Measurements from ENCODE around the gene ZNF274. TPM values are rescaled to one million over a fixed set of nuclear protein-coding genes. Genes with fewer than 3 reads are reported as not detected.

Gene ZNF274
- total and polyA plus RNA-seq, 2 of the 8 experiments (the other 6 are each of a cell fraction or from before 2014, with no cell fraction given) = 13.3 to 25.1 TPM

DNA sequence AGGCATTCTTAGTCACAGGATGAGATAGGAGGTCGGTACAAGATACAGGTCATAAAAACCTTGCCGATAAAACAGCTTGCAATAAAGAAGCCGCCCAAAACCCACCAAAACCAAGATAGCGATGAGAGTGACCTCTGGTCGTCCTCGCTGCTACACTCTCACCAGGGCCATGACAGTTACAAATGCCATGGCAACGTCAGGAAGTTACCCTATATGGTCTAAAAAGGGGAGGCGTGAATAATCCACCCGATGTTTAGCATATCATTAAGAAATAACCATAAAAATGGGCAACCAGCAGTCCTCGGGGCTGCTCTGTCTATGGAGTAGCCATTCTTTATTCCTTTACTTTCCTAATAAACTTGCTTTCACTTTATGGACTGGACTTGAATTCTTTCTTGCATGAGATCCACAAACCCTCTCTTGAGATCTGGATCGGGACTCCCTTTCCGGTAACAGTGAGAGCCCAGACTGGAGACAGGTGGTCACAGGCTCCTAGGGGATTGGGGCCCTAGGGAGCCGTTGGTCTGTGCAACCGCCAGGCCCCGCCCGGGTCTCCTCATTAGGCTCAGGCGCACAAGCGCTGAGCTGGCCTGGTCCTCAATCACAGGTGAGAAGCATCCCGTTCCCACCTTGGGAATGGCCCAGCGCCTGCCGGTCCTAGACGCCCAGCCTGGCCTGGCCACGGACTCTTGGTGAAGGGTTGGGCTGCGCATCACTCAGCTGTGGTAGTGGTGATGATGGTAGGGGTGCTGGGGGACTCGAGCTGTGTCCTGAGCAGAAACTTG, 34.9 kb downstream of the ZNF274 start:
- no peak overlapping the region for H3K9ac ChIP-seq (replicated peaks in 1 of 4; ENCODE audit: extremely low read depth in 1 of 4, low read depth in 3 of 4, low read length in 3 of 4)
- no peak overlapping the region for H2BK120ac ChIP-seq (replicated peaks; ENCODE audit: low read depth, low read length)
- no peak overlapping the region for H3K4me2 ChIP-seq (ENCODE audit: insufficient read depth in 1 of 2, low read depth in 2 of 2, low read length in 2 of 2)
- H2AFZ ChIP-seq (ENCODE audit: low read length) = no peak overlapping the region
- H3K4me1 ChIP-seq (replicated peaks in 1 of 4; ENCODE audit: control insufficient read depth in 3 of 4, insufficient read depth in 4 of 4, low read length in 3 of 4) = peaks cover 0 to 2% (median 0%) of the 10 kb centered on the region in 4 experiments; a peak in 1 of 7 replicates
- no peak overlapping the region for H3K27ac ChIP-seq (ENCODE audit: low read depth, low read length)
- no peak overlapping the region for H2BK12ac ChIP-seq (ENCODE audit: low read depth, low read length)
- no peaks in the 10 kb centered on the region for H3K79me2 ChIP-seq (ENCODE audit: control insufficient read depth in 1 of 2, insufficient read depth in 2 of 2, low read length in 2 of 2)
- POLR2A ChIA-PET (ENCODE audit: partially characterized antibody) = interaction anchor here (0.8 to 2.6 kb wide), 4 partner anchors 12 to 200 kb away, joined by 4 to 29 read pairs (median 4); partner anchors contain the start of gene ZNF544
- no peaks in the 10 kb centered on the region for H3K27me3 ChIP-seq (replicated peaks in 1 of 4; ENCODE audit: control insufficient read depth in 3 of 4, extremely low read depth in 1 of 4, insufficient read depth in 3 of 4, low read length in 3 of 4)
- H2BK5ac ChIP-seq (ENCODE audit: low read depth, low read length) = no peak overlapping the region
- H4K5ac ChIP-seq (ENCODE audit: insufficient read length, low read depth, low read length) = no peak overlapping the region
- no peaks in the 10 kb centered on the region for H4K20me1 ChIP-seq (replicated peaks in 1 of 2; ENCODE audit: control insufficient read depth in 1 of 2, insufficient read depth in 2 of 2, low read length in 2 of 2)
- DNase-seq (ENCODE audit: low read depth in 1 of 2, low spot score in 2 of 2) (no peak), FAIRE-seq (no peak)
- no peaks in the 10 kb centered on the region for H3K23me2 ChIP-seq (ENCODE audit: low read depth, low read length)
- CTCF ChIA-PET (ENCODE audit: partially characterized antibody) = interaction anchor here (0.8 to 2.3 kb wide), 10 partner anchors 10 to 349 kb away, joined by 3 to 12 read pairs (median 3); partner anchors contain the start of gene ZNF544
- H2AK5ac ChIP-seq (ENCODE audit: low read depth, low read length) = no peak overlapping the region
- no peak overlapping the region for H3K14ac ChIP-seq (ENCODE audit: insufficient read length)
- H3K9me3 ChIP-seq (ENCODE audit: insufficient read depth in 2 of 2, low read depth in 1 of 2, low read length in 1 of 2) = peaks cover 6 to 23% of the 10 kb centered on the region in 2 experiments
- H3K56ac ChIP-seq (replicated peaks; ENCODE audit: insufficient read length, low read depth, low read length) = no peak overlapping the region
- peaks cover 2 to 16% (median 8%) of the 10 kb centered on the region in 4 experiments; a peak in 7 of 8 replicates for H3K36me3 ChIP-seq (ENCODE audit: control insufficient read depth in 2 of 4, insufficient read depth in 4 of 4, low read length in 3 of 4)
- H3K4ac ChIP-seq (replicated peaks; ENCODE audit: insufficient read length, low read depth, low read length) = no peak overlapping the region
- H2BK15ac ChIP-seq (ENCODE audit: low read length) = no peak overlapping the region
- no peak overlapping the region for H4K91ac ChIP-seq (replicated peaks; ENCODE audit: insufficient read length, low read length)
- 94% methylated on average over 25 of the region's 25 CpGs; no CpG with 5 or more reads in 1 of the 2 experiments for WGBS, 2 experiments (ENCODE audit: extremely low coverage in 1 of 2, insufficient coverage in 1 of 2, insufficient read length in 1 of 2, insufficient replicate concordance in 2 of 2, low coverage in 1 of 2, low lambda C conversion rate in 2 of 2, missing lambda C conversion rate in 1 of 2)
- H4K8ac ChIP-seq (ENCODE audit: extremely low read depth, insufficient read depth, low read length) = no peak overlapping the region; the same call in 1 of the 2 replicates
- no peaks in the 10 kb centered on the region for H3K79me1 ChIP-seq (ENCODE audit: low read depth, low read length)
- H3K4me3 ChIP-seq (ENCODE audit: extremely low read depth in 1 of 4, insufficient read depth in 2 of 4, low read depth in 3 of 4, low read length in 4 of 4) = no peak overlapping the region
- no peak overlapping the region for H3K18ac ChIP-seq (ENCODE audit: extremely low read depth, low read length)
- H3K23ac ChIP-seq (ENCODE audit: insufficient read length) = no peak overlapping the region
- no peak overlapping the region for H2BK20ac ChIP-seq (ENCODE audit: low read length)
- TF ChIP-seq KDM1A (IDR thresholded peaks at IDR 0.05; ENCODE audit: borderline replicate concordance, low read length) (no peak), ASH2L (IDR thresholded peaks at IDR 0.05; ENCODE audit: low read length) (no peak), ZNF274 (IDR thresholded peaks at IDR 0.05; ENCODE audit: borderline replicate concordance, extremely low read depth, low read length) (no peak), EP300 (IDR thresholded peaks at IDR 0.05; ENCODE audit: borderline replicate concordance in 1 of 2, low read depth in 2 of 2, low read length in 2 of 2) (no peak), HDAC6 (IDR thresholded peaks at IDR 0.05; ENCODE audit: low read depth, low read length) (no peak), EZH2 (IDR thresholded peaks at IDR 0.05; ENCODE audit: low read depth, low read length, severe bottlenecking) (no peak), EGR1 (IDR thresholded peaks at IDR 0.05; ENCODE audit: borderline replicate concordance, low read depth, low read length) (no peak), GABPA (IDR thresholded peaks at IDR 0.05; ENCODE audit: borderline replicate concordance, insufficient read depth, low read length) (no peak)
- TF ChIP-seq, protein P1, sequence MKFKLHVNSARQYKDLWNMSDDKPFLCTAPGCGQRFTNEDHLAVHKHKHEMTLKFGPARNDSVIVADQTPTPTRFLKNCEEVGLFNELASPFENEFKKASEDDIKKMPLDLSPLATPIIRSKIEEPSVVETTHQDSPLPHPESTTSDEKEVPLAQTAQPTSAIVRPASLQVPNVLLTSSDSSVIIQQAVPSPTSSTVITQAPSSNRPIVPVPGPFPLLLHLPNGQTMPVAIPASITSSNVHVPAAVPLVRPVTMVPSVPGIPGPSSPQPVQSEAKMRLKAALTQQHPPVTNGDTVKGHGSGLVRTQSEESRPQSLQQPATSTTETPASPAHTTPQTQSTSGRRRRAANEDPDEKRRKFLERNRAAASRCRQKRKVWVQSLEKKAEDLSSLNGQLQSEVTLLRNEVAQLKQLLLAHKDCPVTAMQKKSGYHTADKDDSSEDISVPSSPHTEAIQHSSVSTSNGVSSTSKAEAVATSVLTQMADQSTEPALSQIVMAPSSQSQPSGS (IDR thresholded peaks at IDR 0.05; ENCODE audit: low read length) = no peak
